Endodermal cell (in vitro differentiated cells): ENCODE measurements around the gene TAGLN2. TPM values are rescaled to one million over a fixed set of nuclear protein-coding genes. Genes with fewer than 3 reads are reported as not detected.
A peak's percentile ranks its signal among the peaks of the same experiment; 100 is the strongest.

ENCODE experiments used
- DNase-seq: peaks from one replicate; pipeline ENCODE4 v3.0.0-alpha.2; 2017
- H3K27ac ChIP-seq: 2 replicates; pipeline ENCODE4 v1.5.1; 2013; ENCODE audit warnings: mild to moderate bottlenecking, low read depth, low read length, moderate library complexity
- H3K27me3 ChIP-seq: 2 replicates; pipeline ENCODE4 v1.6.1; 2013; ENCODE audit warnings: mild to moderate bottlenecking, low read length, moderate library complexity; ENCODE audit not compliant: insufficient read depth, control insufficient read depth, poor library complexity, severe bottlenecking
- H3K36me3 ChIP-seq: 2 replicates; pipeline ENCODE4 v1.7.0; 2013; ENCODE audit warnings: mild to moderate bottlenecking, low read length, moderate library complexity; ENCODE audit not compliant: control insufficient read depth, insufficient read depth
- H3K4me1 ChIP-seq: one replicate; pipeline ENCODE4 v1.7.0; 2013; ENCODE audit warnings: low read length; ENCODE audit not compliant: control insufficient read depth, insufficient read depth
- H3K4me3 ChIP-seq: 2 replicates; pipeline ENCODE4 v1.5.1; 2013; ENCODE audit warnings: mild to moderate bottlenecking, low read length, moderate library complexity
- H3K9ac ChIP-seq: 2 replicates; pipeline ENCODE4 v1.6.1; 2013; ENCODE audit warnings: mild to moderate bottlenecking, low read length, moderate library complexity; ENCODE audit not compliant: poor library complexity, severe bottlenecking; ENCODE audit errors: extremely low read depth
- H3K9me3 ChIP-seq: 2 replicates; pipeline ENCODE4 v1.6.1; 2013; ENCODE audit warnings: mild to moderate bottlenecking, low read length, moderate library complexity; ENCODE audit not compliant: control insufficient read depth
- H3K27ac Mint-ChIP-seq: 2 replicates; pipeline ENCODE4 v1.8.0; 2020; ENCODE audit warnings: mixed read lengths
- H3K27me3 Mint-ChIP-seq: 2 replicates; pipeline ENCODE4 v1.8.0; 2021; ENCODE audit warnings: mild to moderate bottlenecking, mixed read lengths; ENCODE audit not compliant: insufficient read depth
- H3K36me3 Mint-ChIP-seq: 2 replicates; pipeline ENCODE4 v1.8.0; 2020; ENCODE audit warnings: low read depth, mixed read lengths
- H3K4me1 Mint-ChIP-seq: 2 replicates; pipeline ENCODE4 v1.8.0; 2020; ENCODE audit warnings: mixed read lengths
- H3K4me3 Mint-ChIP-seq: 2 replicates; pipeline ENCODE4 v1.8.0; 2020; ENCODE audit warnings: mild to moderate bottlenecking, moderate library complexity, mixed read lengths
- H3K9me3 Mint-ChIP-seq: 2 replicates; pipeline ENCODE4 v1.8.0; 2020; ENCODE audit warnings: mild to moderate bottlenecking, mixed read lengths
- WGBS, 2 experiments: methylation state at CpG; one replicate each; pipeline versions ENCODE4 v1.1.5 to v1.1.7; 2013; ENCODE audit warnings: missing lambda C conversion rate in 2 of 2, mixed read lengths in 1 of 2; ENCODE audit not compliant: insufficient coverage in 1 of 2, insufficient read length in 1 of 2; 5-methylcytosine and 5-hydroxymethylcytosine counted together
- total RNA-seq, 2 donors: library from RNA; stranded (reverse); fragmentation: NEBNext Ultra II Directional in 1 of 2; extraction: Animal tissue kit (Norgen Biotek cat#: 25700) in 1 of 2; gene quantifications; 2 replicates in 1 of 2; 3 replicates in 1 of 2; pipeline ENCODE4 v1.2.1, GENCODE V29; 2021
- TF ChIP-seq, protein P1 (sequence below): fragments of 200-600 bp; sonication (generic); conservative IDR thresholded peaks from 2 replicates; pipeline ENCODE4 v1.5.0; 2021; ENCODE audit warnings: antibody characterized with exemption, mild to moderate bottlenecking

Gene TAGLN2
- total RNA-seq, 2 donors from 2014 or later: 136 to 221 TPM

DNA sequence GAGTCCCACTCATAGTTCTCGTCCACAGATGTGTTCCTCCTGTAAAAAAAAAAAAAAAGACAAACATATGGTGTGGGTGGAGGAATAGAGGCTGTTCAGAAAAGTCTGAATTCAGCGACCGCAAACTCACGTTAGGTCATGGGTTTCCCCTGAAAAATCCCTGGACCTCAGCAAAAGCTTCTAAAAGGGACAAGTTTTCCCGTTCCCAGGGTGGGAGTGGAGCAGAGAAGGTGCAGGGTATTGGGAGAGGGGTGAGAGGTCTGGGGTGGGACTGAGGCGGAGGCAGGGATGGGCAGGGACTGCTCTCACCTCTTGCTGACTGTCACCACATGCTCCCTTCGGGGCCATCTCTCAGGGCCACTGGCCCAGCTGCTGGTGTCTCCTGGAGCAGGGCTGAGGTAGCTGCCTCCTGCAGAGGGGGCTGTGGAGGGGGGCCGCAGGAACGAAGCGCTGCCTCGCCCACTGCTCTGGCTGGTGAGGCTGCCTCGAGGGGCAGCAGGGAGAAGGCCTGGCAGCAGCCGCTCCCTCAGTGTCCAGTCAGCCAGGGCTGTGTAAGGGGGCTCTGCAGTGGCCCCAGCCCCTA lies 2.6 kb upstream of the TAGLN2 start:
- WGBS, 2 experiments: 87 to 97% methylated on average over 6 to 13 of the region's 13 CpGs
- Mint-ChIP-seq H3K27ac (no peak overlapping the region), H3K27me3 (peaks cover 12% of the 10 kb centered on the region), H3K36me3 (peaks cover 2% of the 10 kb centered on the region), H3K4me3 (no peak overlapping the region), H3K4me1 (peaks cover 28% of the 10 kb centered on the region), H3K9me3 (no peaks in the 10 kb centered on the region)
- Histone ChIP-seq H3K4me3 (no peak overlapping the region), H3K27ac (no peak overlapping the region), H3K27me3 (no peaks in the 10 kb centered on the region), H3K9ac (no peak overlapping the region), H3K9me3 (no peaks in the 10 kb centered on the region), H3K36me3 (no peaks in the 10 kb centered on the region), H3K4me1 (peaks cover 2% of the 10 kb centered on the region)
- peak; percentile 61 for DNase-seq
- TF ChIP-seq, protein P1, sequence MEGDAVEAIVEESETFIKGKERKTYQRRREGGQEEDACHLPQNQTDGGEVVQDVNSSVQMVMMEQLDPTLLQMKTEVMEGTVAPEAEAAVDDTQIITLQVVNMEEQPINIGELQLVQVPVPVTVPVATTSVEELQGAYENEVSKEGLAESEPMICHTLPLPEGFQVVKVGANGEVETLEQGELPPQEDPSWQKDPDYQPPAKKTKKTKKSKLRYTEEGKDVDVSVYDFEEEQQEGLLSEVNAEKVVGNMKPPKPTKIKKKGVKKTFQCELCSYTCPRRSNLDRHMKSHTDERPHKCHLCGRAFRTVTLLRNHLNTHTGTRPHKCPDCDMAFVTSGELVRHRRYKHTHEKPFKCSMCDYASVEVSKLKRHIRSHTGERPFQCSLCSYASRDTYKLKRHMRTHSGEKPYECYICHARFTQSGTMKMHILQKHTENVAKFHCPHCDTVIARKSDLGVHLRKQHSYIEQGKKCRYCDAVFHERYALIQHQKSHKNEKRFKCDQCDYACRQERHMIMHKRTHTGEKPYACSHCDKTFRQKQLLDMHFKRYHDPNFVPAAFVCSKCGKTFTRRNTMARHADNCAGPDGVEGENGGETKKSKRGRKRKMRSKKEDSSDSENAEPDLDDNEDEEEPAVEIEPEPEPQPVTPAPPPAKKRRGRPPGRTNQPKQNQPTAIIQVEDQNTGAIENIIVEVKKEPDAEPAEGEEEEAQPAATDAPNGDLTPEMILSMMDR: peak; percentile 39

- H3K27ac Mint-ChIP-seq: no peak overlapping the region
These were observed 2.0 kb upstream of the TAGLN2 start for GRCh38 chr1:159927211-159927848.

GRCh38 chr1:159925719-159926078 lies 392 bp upstream of the TAGLN2 start:
- peak overlapping the region; percentile 39 for H3K27ac ChIP-seq
- H3K4me1 Mint-ChIP-seq: peaks cover 45% of the 10 kb centered on the region
- H3K27ac Mint-ChIP-seq: peak overlapping the region; percentile 99

More at GRCh38 chr1:159927211-159927848, 2.0 kb upstream of the TAGLN2 start:
- 90 to 96% methylated on average over 14 to 16 of the region's 16 CpGs for WGBS, 2 experiments
- no peak overlapping the region for H3K4me3 Mint-ChIP-seq
- H3K4me3 ChIP-seq: no peak overlapping the region
- H3K4me1 Mint-ChIP-seq: peaks cover 34% of the 10 kb centered on the region
- H3K36me3 ChIP-seq: no peaks in the 10 kb centered on the region
- H3K9me3 ChIP-seq: no peaks in the 10 kb centered on the region
- no peak overlapping the region for H3K9ac ChIP-seq
- TF ChIP-seq, protein P1: no peak
- no peaks in the 10 kb centered on the region for H3K27me3 ChIP-seq
- peaks cover 2% of the 10 kb centered on the region for H3K36me3 Mint-ChIP-seq
- H3K9me3 Mint-ChIP-seq: no peaks in the 10 kb centered on the region
- H3K4me1 ChIP-seq: peaks cover 7% of the 10 kb centered on the region
- H3K27me3 Mint-ChIP-seq: peaks cover 12% of the 10 kb centered on the region
- no peak overlapping the region for H3K27ac ChIP-seq
- peak; percentile 38 for DNase-seq

More at GRCh38 chr1:159925719-159926078, 392 bp upstream of the TAGLN2 start:
- H3K36me3 ChIP-seq: peaks cover 7% of the 10 kb centered on the region
- H3K9ac ChIP-seq: peak overlapping the region; percentile 98
- peak overlapping the region; percentile 94 for H3K4me3 ChIP-seq
- H3K9me3 Mint-ChIP-seq: no peaks in the 10 kb centered on the region
- TF ChIP-seq, protein P1: no peak
- H3K9me3 ChIP-seq: no peaks in the 10 kb centered on the region
- H3K27me3 ChIP-seq: no peaks in the 10 kb centered on the region
- peak overlapping the region; percentile 91 for H3K4me3 Mint-ChIP-seq
- peaks cover 10% of the 10 kb centered on the region for H3K27me3 Mint-ChIP-seq
- 17 to 23% methylated on average over 5 to 7 of the region's 7 CpGs for WGBS, 2 experiments
- H3K36me3 Mint-ChIP-seq: peaks cover 3% of the 10 kb centered on the region
- H3K4me1 ChIP-seq: peaks cover 17% of the 10 kb centered on the region
- DNase-seq: no peak
